Bone marrow (tissue), 2 donors: ENCODE results near the gene LSM8.
A peak's percentile ranks its signal among the peaks of the same experiment; 100 is the strongest.
"Not testable (repeated sequence)": the region's sequence is repeated elsewhere in the genome, so short reads cannot be mapped to it uniquely, and the experiment has no call there.

Source experiments
- DNase-seq, 2 donors: peaks; one replicate each; lab custom pipeline; 2025; lab: John Stamatoyannopoulos, UW

The LSM8 gene

DNA sequence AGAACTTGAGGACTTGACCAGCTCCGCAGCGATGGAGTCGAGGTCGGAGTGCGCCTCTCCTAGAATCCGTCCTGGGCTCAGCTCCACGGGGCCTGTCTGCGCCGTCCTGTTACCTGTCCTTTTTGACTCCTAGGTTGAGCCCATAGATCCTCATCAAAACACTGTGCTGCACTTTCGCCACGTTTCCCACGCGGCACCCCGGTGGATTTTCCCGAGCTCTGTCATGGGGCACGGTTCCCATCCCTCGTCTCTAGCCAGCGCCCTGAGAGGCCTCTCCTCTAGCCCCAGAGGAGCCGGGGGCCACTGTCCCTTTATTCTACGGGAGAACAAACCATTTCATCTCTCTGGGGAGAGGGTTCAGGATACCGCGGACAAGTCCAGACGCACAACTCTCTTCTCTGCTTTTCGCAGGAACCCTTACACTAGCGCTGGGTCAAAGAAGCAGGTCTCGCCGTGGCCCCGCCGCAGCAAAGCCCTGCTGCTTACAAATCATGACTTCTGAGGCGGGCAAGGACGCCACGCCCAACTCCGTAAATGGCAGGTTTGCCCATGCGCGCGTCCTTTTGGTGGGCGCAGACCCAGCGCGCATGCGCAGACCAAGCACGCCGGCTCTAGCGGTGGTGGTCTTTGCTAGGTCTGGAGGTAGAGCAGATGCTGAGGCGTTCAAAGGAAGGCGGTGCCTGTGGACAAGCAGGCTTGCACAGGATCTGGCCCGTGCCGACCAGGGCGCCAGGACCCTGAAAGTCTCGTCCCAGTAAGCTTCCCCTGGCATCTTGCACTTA lies 30.3 kb downstream of the LSM8 start:
- DNase-seq, result peak in 1 of 2 donors; percentile 37

DNA sequence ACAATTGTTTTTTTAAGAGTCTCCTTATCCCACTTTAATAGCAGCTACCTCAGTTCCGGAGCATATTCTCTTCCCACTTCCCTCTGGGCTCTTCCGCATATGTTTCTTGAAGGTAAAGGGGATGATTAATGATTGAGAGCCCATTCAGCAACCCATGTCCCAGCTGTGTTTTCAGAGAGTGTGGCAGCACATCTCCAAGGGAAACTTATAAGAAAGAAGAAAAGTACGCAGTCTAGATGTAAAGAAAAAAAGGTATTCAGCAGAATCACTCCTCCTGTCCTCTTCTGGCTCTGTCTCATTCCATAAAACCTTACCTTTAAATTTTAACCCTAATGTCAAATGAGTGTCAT lies 30.8 kb downstream of the LSM8 start:
- no peak for DNase-seq

DNA sequence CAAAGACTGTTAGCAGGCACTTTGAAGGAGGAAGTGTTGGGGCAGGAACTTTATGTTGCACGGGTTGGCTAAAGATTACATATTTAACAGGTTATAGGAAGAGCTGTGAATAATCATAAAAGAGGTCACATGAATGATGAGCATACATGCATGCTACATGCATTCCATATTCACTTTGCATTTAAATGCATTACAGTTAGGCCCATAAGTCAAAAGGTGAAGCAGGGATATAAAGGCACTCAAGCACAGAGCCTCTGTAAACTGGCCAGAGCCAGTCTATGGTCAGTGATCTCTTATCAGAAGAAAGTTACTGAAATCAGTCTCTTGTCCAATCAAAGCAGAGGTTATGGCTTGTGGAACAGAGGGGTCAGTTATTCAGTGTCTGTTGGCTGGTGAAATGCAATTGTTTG lies 33.3 kb downstream of the LSM8 start:
- no peak for DNase-seq

DNA sequence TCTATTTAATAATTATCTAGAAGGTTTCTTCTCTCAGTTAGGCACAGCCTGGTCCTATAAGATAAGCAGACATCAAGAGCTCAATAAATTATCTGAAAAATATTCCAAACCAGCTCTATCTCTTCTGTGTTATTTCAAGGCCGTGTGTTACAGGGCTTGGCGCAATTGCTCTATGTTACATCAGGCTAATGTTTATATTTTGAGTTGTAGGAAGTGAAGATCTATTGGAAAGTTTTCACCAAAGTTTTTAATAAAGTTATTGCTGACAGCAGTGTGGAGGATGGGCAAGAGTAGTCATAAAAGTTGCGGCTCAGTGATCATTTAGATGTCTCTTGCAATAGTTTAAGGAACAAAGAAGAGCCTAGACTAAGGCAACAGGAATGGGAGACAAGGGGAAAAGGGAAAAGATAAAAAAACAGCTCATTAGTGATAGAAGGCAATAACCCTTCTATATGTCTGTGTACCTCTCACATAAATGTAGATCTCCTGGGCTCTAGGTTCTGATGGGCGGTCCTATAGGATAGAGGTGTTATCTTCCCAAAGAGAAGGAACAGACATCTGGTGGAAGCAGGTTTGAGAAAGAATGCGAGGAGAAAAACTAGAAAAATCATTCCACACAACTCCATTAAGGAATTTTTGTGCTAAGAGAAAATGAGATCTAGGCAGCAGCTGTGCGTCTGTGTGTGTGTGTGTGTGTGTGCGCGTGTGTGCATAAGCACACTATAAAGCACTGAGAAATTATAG lies 34.6 kb downstream of the LSM8 start:
- DNase-seq, result no peak

DNA sequence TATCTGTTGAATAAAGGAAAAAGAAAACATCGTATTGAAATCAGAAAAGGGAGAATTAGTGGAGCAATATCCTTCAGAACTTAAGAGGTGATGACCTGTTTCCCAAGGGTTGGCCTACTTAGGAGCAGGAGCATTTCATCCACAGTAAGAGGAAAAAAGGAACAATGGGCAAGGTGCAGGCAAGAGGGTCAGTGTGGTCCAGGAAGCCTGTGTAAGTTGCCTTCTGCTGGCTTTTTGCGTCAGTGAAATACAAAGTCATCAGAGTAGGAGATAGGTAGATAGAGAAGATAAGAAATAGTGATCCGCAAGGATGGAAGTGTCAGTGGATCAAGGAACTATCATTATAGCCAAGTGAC lies 35.2 kb downstream of the LSM8 start:
- DNase-seq, result no peak

DNA sequence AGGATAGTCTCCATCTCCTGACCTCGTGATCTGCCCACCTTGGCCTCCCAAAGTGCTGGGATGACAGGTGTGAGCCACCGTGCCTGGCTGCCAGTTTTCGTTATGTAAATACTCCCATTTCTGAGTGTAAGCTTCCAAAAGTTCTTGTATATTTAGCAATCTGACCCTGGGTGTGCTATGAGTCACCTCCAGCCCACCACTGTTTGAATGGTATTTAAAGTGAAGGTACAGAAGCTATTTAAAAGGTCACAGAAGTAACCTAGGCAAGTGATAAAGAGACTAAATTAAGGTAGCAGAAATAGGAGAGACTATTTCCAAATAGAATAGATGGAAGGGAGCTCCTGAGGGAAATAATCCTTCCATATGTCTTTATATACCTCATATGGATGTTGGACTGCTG lies 36.6 kb downstream of the LSM8 start:
- DNase-seq, result no peak

DNA sequence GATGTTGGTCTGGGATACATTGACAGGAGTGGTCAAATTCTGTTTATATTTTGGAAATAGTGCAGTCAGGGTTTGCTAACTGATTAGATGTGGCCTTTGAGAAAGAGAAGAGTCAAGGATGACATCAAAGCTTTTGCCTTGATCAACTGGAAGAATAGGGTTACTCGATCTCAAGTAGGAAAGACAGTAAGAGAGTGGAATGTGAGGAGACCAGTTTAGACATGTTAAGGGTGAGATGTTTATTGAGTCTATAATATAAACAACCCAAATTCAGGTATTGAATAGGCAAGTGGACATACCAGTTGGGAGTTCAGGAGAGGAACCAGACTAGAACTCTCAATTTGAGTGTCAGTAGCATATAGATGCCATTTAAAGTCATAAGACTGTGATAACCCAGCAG lies 38.6 kb downstream of the LSM8 start:
- no peak for DNase-seq

DNA sequence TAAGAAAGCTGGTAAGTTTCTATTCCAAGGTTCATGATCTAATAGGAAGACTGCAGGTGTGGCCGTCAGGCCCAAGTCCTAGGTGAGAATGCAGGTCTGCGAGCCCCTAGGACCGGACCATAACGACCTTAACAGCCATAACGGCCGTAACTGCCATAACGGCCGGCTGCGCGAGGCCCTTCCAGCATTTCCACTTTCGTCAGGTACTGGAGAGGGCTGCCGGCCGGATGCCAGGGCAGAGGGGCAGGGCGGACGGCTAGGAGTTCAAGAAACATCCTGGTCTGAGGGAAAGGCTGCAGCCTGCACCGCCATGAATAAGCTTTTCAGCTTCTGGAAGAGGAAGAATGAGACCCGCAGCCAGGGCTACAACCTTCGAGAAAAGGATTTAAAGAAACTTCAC lies 40.6 kb downstream of the LSM8 start, which contains the start of gene ANKRD7:
TSS of gene ANKRD7 (plus strand) at position 184 of the 400 bp plus-strand sequence. CDS start at position 311, 127 bp downstream.
- no peak for DNase-seq

DNA sequence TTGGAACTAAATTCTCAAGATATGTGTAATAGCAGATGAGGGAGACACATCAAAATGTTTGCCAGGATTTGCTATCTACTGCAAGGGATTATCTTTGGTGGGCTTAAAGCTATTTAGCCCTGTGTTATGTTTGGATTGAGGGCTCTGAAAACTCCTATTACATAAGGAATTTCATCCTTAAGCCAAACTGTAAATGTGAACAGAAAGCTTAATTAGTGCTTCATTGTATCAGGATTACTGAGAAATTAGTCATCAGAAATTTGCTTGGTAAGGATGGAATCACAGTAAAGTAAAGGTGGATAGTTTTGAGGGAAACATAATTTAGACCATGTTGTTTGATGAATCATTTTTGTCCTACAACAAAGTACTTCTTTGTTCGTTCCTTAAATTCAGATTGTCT lies 48.9 kb downstream of the LSM8 start:
- no peak for DNase-seq

DNA sequence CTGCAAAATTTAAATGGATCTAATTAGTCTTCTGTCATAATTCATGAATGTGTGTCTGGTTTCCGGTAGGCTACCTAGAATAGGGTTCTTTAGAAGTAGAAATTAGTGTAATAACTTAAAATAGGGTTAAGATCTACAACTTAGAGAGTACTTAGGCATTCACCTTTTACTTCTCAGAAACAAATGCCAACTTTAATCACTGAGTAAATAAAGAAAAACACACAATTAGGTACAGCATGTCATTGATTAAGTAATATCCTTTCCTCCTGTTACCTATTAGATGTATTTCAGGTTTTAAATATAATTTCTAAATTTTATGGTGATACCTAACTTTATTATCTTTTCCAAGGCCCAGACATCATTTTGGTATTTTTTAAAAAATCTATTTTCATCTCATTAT lies 49.8 kb downstream of the LSM8 start:
- DNase-seq, result no peak

DNA sequence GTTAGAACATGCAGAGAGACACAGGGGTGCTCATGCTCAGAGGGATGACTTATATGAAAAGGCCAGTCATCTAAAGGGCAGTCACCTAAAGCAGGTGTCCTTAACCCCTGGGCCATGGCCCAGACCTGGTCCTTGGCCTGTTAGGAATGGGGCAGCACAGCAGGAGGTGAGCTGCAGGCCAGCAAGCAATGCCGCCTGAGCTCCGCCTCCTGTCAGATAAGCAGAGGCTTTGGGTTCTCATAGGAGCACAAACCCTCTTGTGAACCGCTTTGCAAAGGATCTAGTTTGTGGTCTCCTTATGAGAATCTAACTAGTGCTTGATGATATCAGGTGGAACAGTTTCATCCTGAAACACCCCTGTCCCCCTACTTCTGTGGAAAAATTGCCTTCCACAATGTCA lies 55.0 kb downstream of the LSM8 start:
- DNase-seq, result no peak

DNA sequence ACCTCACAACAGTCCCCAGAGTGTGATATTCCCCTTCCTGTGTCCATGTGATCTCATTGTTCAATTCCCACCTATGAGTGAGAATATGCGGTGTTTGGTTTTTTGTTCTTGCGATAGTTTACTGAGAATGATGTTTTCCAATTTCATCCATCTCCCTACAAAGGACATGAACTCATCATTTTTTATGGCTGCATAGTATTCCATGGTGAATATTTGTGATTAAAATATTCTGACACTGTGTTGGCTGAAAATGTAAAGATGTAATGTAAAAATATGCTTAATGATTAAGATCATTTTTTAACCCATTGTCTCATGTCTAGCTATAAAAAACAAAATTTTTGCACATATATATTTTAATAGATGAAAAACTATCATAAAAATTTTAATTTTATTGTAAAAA lies 56.4 kb downstream of the LSM8 start:
- DNase-seq, result not testable (repeated sequence)
